ENCODE results near the gene CBLC.
A peak's percentile ranks its signal among the peaks of the same experiment; 100 is the strongest.

CBLC gene

GRCh38 chr19:44799627-44800346 is 22.1 kb downstream of the CBLC start:
- no peak for DNase-seq (ENCODE audit: low read depth)

DNA sequence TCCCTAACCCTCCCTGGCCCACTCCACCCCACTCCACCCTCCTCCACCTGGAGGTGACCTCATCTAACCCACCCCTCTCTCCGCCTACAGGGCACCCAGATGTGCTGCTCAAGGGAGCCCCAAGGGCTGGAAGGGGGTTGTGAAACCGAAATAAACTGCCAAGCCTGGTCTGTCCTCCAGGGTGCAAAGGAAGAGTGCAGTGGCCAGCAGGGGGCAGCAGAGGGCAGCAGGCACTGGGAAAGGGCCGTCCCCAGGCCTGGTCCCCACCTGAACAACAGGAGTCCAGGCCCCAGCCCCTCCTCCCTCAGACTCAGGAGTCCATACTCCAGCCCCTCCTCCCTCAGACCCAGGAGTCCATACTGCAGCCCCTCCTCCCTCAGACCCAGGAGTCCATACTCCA is 22.8 kb downstream of the CBLC start:
- DNase-seq (ENCODE audit: low read depth) = peak; percentile 57

DNA sequence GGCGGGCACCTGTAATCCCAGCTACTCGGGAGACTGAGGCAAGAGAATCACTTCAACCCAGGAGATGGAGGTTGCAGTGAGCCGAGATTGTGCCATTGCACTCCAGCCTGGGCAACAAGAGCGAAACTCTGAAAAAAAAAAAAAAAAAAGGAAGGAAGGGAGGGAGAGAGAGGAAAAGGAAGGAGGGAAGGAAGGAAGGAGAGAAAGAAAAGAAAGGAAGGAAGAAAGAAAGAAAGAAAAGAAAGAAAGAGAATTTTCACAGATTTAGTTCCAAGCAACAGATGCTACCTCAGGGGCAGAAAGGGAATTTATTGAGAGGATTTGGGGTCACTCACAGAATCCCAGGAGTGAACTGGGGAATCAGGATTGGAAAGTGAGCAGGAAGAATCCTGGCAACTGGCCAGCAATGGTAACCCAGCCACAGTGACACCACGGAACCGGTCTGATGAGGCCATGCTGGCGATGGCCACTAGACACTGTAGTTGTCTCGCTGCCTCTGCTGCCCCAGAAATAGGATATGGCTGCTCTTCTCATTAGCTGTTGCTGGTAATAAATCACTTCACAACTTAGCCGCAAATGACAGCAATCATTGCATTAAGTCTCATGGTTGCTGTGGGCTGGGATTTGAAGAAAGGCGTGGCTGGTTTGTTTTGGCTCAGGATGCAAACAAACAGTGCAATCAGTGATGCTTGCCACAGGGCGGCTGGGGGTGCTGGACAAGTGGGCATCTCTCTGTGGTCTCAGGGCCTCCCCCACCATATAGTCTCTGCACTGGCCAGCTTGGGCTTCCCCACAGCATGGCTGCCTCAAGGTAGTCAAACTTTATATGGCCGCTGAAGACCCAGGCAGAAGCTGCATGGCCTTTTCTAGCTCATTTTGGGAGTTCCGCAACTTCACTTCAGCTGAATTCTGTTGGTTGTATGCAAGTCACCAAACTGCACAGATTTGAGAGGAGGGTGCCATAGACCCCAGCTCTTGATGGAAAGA is 26.0 kb downstream of the CBLC start:
- no peak for DNase-seq (ENCODE audit: low read depth)

DNA sequence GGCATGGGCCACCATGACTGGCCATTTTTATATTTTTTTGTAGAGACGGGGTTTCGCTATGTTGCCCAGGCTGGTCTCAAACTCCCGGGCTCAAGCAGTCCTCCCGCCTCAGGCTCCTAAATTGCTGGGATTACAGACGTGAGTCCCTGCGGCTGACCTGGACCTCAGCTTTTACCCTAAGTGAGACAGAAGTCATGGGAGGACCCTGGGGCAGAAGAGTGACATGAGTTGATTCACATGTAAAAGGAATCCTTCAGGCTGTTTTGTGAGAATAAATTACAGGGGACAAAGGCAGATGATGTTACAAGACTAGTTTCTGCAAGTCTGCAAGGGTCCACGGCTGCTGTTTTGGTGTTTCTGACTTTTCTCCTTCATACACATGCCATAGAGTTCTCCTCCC is 28.6 kb downstream of the CBLC start:
- DNase-seq (ENCODE audit: low read depth) = no peak

DNA sequence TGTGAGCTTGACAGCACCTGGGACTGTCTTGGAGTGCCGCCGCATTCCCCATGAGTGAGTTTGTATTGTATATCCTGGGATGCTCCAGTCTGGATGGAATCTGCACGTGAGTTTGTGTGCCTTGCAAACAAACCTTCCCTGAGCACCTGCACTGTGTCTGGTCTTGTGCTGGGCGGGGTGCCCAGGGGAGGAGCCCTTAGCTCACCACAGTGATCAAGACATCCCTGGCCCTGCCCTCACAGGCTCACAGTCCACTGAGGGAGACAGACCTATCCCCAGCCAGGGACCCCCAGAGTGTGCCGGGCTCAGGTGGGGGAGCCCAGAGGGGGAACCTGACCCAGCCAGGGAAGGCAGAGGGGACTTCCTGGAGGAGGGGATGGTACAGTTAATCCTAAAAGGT is 29.5 kb downstream of the CBLC start:
- no peak for DNase-seq (ENCODE audit: low read depth)

- no peak for DNase-seq (ENCODE audit: low read depth)
Measured at GRCh38 chr19:44807652-44808462, 30.2 kb downstream of the CBLC start.

GRCh38 chr19:44808463-44809371 is 31.0 kb downstream of the CBLC start, which contains the start of gene BCAM:
Gene BCAM, plus strand, starts transcription at chr19:44809103. Its CDS starts 22 bp downstream, at chr19:44809125.
- DNase-seq (ENCODE audit: low read depth) = peak; percentile 26

DNA sequence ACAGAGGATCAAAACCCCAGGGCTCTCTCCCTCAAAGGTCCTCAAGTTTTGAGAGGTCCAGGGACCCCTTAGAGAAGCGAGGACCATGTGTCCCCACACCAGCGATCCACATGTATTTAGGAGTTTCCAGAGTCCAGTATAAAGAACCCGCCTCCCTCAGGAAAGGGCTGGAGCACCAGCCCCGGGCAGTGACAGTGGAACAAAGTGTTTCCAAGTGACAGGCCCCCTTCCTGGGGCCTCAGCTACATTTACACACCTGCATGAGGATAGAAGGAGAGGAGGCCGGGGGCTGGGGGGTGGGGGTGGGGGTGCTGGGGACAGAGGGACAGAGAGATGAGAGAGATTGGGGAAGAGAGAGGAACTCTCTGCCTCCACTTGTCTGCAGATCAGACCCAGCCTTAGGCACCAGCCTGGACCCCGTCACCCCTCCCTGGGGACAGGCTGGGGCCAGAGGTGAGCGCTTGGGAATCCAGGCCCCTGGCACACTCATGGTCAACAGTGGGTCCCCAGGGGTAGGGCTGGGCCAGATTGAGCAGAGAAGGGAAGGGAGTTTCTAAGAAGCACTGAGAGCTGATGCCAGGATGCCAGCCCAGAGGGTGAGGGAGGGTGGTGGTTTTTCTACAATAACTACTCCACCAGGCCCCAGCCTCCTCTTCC is 32.0 kb downstream of the CBLC start:
- DNase-seq (ENCODE audit: low read depth) = no peak

- no peak for DNase-seq (ENCODE audit: low read depth)
Measured at GRCh38 chr19:44810234-44811121, 32.8 kb downstream of the CBLC start.

DNA sequence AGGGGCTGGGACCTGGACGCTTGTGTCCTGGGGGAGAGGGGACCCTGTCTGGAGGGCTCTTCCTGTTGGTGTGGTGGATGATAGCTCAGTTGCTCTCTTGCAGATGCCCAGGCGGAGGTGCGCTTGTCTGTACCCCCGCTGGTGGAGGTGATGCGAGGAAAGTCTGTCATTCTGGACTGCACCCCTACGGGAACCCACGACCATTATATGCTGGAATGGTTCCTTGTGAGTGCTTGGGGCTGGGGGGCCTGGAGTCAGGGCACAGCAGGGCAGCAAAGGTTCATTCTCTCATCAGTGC is 33.4 kb downstream of the CBLC start:
- DNase-seq (ENCODE audit: low read depth) = no peak

DNA sequence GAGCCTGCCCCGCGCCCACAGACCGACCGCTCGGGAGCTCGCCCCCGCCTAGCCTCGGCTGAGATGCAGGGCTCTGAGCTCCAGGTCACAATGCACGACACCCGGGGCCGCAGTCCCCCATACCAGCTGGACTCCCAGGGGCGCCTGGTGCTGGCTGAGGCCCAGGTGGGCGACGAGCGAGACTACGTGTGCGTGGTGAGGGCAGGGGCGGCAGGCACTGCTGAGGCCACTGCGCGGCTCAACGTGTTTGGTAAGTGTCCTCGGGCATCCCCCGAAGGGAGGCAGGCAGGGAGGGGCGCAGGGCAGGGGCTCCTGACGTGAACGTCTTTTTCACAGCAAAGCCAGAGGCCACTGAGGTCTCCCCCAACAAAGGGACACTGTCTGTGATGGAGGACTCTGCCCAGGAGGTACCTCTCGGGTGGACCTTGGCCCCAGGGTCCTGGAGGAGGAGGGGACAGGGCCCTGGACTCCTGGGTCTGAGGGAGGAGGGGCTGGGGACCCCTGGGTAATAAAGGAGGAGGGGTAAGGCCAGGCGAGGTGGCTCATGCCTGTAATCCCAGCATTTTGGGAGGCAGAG is 34.5 kb downstream of the CBLC start:
- DNase-seq (ENCODE audit: low read depth) = no peak

DNA sequence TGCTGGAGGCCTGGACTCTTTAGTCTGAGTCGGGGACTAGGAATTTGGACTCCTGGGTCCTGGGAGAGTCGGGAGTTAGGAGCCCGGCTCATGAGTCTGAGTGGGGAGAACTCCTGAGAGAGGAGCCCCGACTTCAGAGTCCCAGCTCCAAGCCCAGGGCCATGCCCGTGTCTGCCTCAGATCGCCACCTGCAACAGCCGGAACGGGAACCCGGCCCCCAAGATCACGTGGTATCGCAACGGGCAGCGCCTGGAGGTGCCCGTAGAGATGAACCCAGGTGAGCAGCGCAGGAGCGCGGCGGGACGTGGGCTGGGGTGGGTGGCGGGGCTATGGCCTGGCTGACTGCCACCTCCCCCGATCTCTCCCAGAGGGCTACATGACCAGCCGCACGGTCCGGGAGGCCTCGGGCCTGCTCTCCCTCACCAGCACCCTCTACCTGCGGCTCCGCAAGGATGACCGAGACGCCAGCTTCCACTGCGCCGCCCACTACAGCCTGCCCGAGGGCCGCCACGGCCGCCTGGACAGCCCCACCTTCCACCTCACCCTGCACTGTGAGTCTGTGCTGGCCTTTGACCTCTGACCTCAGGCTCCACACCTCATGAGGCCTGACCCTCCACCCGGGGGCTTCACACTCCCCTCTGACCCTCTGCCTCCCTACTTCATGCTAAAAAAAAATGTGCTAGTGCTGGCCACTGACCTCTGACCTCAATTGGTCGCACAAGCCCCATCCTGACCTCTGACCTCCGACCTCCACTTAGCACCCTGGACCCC is 35.6 kb downstream of the CBLC start:
- DNase-seq (ENCODE audit: low read depth) = no peak

- no peak for DNase-seq (ENCODE audit: low read depth)
Measured at GRCh38 chr19:44813841-44814470, 36.3 kb downstream of the CBLC start.

DNA sequence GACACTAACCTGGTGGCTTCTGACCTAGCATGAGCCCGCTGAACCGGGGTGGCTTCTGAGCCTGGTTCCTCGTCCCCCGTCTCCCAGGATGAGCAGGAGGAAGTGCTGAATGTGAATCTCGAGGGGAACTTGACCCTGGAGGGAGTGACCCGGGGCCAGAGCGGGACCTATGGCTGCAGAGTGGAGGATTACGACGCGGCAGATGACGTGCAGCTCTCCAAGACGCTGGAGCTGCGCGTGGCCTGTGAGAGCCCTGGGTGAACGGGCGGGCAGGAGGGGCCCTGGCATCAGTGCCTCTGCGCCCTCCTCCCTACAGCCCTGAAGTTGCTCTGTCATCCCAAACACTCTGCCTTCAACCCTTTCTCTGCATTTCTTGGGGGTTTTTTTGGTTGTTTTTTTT is 36.8 kb downstream of the CBLC start:
- no peak for DNase-seq (ENCODE audit: low read depth)

DNA sequence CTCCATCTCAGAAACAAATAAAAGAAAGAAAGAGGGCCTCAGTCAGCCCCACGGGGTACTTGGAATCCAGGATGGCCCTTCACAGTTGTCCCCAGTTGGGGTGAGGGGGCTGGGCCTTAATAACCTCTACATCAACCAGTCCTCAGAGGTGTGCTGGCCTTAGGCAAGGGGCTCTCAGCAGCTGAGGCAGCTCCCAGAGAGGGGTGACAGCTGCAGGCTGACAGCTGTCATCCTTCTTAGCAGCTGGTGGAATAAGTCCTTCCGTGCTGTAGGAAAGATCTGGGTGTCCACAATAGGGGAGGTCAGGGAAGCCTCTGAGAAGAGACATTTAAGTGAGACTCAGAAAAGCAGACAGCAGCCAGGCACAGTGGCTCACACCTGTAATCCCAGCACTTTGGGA is 38.6 kb downstream of the CBLC start:
- DNase-seq (ENCODE audit: low read depth) = no peak

- DNase-seq (ENCODE audit: low read depth) = no peak
Measured at GRCh38 chr19:44817725-44818465, 40.2 kb downstream of the CBLC start.

- no peak for DNase-seq (ENCODE audit: low read depth)
Measured at GRCh38 chr19:44818466-44819031, 40.9 kb downstream of the CBLC start.
